ENCODE results near the gene ITCH. TPM values are rescaled to one million over a fixed set of nuclear protein-coding genes. Genes with fewer than 3 reads are reported as not detected.
"Not testable (repeated sequence)": the region's sequence is repeated elsewhere in the genome, so short reads cannot be mapped to it uniquely, and the experiment has no call there.

ITCH gene
- total and polyA plus RNA-seq, 2 donors (not counting 3 experiments of a cell fraction or from before 2014, with no cell fraction given), result 6.4 to 57.4 TPM

DNA sequence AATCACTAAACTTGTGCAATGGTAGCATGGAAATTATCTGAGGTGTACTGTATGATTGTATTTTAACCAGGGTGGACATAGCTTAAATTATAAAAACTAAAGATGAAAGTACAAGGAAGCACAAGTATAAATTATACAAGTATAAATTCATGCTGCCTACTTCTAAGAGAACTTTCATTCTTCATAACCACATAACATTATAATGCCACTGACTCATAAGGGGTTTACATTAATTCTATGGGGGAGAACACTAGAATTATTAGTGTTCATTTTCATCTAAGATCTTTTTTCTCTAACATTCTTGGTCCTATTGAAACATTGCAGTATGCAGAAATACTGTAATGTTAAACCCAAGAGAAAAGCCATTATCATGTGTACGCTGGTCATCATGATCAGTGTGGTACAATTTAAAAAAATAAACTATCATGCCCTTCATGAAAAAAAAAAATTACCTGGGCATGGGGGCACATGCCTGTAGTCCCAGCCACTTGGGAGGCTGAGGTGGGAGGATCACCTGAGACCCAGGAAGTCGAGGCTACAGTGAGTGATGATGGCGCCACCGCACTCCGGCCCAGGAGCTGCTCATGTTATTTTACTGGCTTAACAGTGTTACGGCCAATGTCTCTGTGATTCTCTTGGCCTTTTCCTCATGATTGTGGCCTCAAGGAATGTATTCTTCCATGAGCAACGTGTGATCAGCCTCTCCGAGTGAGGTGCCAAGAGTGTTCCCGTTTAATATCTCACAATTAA, 34.0 kb upstream of the ITCH start:
- intact Hi-C loops (cut with micrococcal nuclease), result no loop called here
- no peaks in the 10 kb centered on the region for H3K9me1 ChIP-seq (replicated peaks; ENCODE audit: control insufficient read depth, extremely low read depth, insufficient read depth, low read length)
- H3K4me1 ChIP-seq (ENCODE audit: control insufficient read depth, extremely low read depth, insufficient read depth, low read length), result peaks cover 9% of the 10 kb centered on the region
- no peaks in the 10 kb centered on the region for H3K27me3 ChIP-seq (ENCODE audit: control insufficient read depth in 2 of 2, insufficient read depth in 2 of 2, low read length in 2 of 2)
- H3K79me2 ChIP-seq (ENCODE audit: control insufficient read depth, insufficient read depth, low read length), result no peaks in the 10 kb centered on the region
- no peak overlapping the region for H3K9ac ChIP-seq (replicated peaks; ENCODE audit: extremely low read depth, insufficient read depth, low read length)
- FAIRE-seq, result no peak
- H2AFZ ChIP-seq (ENCODE audit: low read depth, low read length), result no peak overlapping the region
- H3K9me3 ChIP-seq (replicated peaks; ENCODE audit: control insufficient read depth, insufficient read depth, low read length), result no peaks in the 10 kb centered on the region
- no TSS peak for BruUV-seq (replicated peaks)
- H4K20me1 ChIP-seq (replicated peaks; ENCODE audit: control insufficient read depth, extremely low read depth, insufficient read depth, low read length), result no peaks in the 10 kb centered on the region
- H3K4me2 ChIP-seq (ENCODE audit: insufficient read depth, low read length), result no peak overlapping the region
- no peaks in the 10 kb centered on the region for H3K36me3 ChIP-seq (ENCODE audit: control insufficient read depth in 2 of 2, extremely low read depth in 1 of 2, insufficient read depth in 2 of 2, low read length in 2 of 2)
- H3K4me3 ChIP-seq (replicated peaks in 1 of 3; ENCODE audit: insufficient read depth in 1 of 3, low read depth in 1 of 3, low read length in 3 of 3), result no peak overlapping the region
- H3K27ac ChIP-seq (ENCODE audit: insufficient read depth, low read depth, low read length), result no peak overlapping the region
- DNase-seq (ENCODE audit: low read depth, low spot score), result no peak
- POLR2A ChIA-PET, result no interaction called here
- CTCF ChIA-PET, result no interaction called here
- dilution Hi-C loops (cut with MboI; ENCODE audit: extremely low pct_ligation_motif_present, low sequenced_read_pairs), result no loop called here
- TF ChIP-seq EZH2 (IDR thresholded peaks at IDR 0.05; ENCODE audit: borderline replicate concordance, low read depth, low read length, severe bottlenecking) (no peak), MYC (IDR thresholded peaks at IDR 0.05; ENCODE audit: low read depth, low read length) (no peak), GATA2 (IDR thresholded peaks at IDR 0.05; ENCODE audit: insufficient read depth, insufficient read length, low read depth, low read length) (no peak), FOS (IDR thresholded peaks at IDR 0.05; ENCODE audit: borderline replicate concordance, insufficient read depth, low read length) (no peak), POLR2A (IDR thresholded peaks at IDR 0.05; ENCODE audit: low read depth, low read length) (no peak), POLR2AphosphoS5 (IDR thresholded peaks at IDR 0.05; ENCODE audit: insufficient read depth, low read depth, low read length) (no peak), JUN (IDR thresholded peaks at IDR 0.05; ENCODE audit: borderline replicate concordance, insufficient read depth, insufficient read length, low read depth) (no peak)
- TF ChIP-seq, protein P1, sequence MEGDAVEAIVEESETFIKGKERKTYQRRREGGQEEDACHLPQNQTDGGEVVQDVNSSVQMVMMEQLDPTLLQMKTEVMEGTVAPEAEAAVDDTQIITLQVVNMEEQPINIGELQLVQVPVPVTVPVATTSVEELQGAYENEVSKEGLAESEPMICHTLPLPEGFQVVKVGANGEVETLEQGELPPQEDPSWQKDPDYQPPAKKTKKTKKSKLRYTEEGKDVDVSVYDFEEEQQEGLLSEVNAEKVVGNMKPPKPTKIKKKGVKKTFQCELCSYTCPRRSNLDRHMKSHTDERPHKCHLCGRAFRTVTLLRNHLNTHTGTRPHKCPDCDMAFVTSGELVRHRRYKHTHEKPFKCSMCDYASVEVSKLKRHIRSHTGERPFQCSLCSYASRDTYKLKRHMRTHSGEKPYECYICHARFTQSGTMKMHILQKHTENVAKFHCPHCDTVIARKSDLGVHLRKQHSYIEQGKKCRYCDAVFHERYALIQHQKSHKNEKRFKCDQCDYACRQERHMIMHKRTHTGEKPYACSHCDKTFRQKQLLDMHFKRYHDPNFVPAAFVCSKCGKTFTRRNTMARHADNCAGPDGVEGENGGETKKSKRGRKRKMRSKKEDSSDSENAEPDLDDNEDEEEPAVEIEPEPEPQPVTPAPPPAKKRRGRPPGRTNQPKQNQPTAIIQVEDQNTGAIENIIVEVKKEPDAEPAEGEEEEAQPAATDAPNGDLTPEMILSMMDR (IDR thresholded peaks at IDR 0.05; ENCODE audit: extremely low read depth in 1 of 2, insufficient read depth in 1 of 2, low read depth in 1 of 2, low read length in 2 of 2), result no peak
- TF ChIP-seq, protein P2, sequence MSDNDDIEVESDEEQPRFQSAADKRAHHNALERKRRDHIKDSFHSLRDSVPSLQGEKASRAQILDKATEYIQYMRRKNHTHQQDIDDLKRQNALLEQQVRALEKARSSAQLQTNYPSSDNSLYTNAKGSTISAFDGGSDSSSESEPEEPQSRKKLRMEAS (IDR thresholded peaks at IDR 0.05; ENCODE audit: insufficient read depth, insufficient read length), result no peak

- H3K9ac ChIP-seq (replicated peaks; ENCODE audit: extremely low read depth, insufficient read depth, low read length); H3K27ac ChIP-seq (ENCODE audit: insufficient read depth, low read depth, low read length); dilution Hi-C loops (cut with MboI; ENCODE audit: extremely low pct_ligation_motif_present, low sequenced_read_pairs); H3K9me3 ChIP-seq (replicated peaks; ENCODE audit: control insufficient read depth, insufficient read depth, low read length); H3K4me1 ChIP-seq (ENCODE audit: control insufficient read depth, extremely low read depth, insufficient read depth, low read length); H2AFZ ChIP-seq (ENCODE audit: low read depth, low read length); FAIRE-seq; H3K79me2 ChIP-seq (ENCODE audit: control insufficient read depth, insufficient read depth, low read length); H4K20me1 ChIP-seq (replicated peaks; ENCODE audit: control insufficient read depth, extremely low read depth, insufficient read depth, low read length); DNase-seq (ENCODE audit: low read depth, low spot score); H3K4me2 ChIP-seq (ENCODE audit: insufficient read depth, low read length); H3K27me3 ChIP-seq (ENCODE audit: control insufficient read depth in 2 of 2, insufficient read depth in 2 of 2, low read length in 2 of 2); H3K36me3 ChIP-seq (ENCODE audit: control insufficient read depth in 2 of 2, extremely low read depth in 1 of 2, insufficient read depth in 2 of 2, low read length in 2 of 2); H3K9me1 ChIP-seq (replicated peaks; ENCODE audit: control insufficient read depth, extremely low read depth, insufficient read depth, low read length); POLR2A ChIA-PET; H3K4me3 ChIP-seq (replicated peaks in 1 of 3; ENCODE audit: insufficient read depth in 1 of 3, low read depth in 1 of 3, low read length in 3 of 3); BruUV-seq (replicated peaks); intact Hi-C loops (cut with micrococcal nuclease): not testable (repeated sequence)
- CTCF ChIA-PET, result interaction anchor here (1.5 kb wide), 1 partner anchor 18 kb away, joined by 5 read pairs; no protein-coding TSS in a partner anchor
Observed at GRCh38 chr20:34330861-34331544, 32.1 kb upstream of the ITCH start.

Measured in endothelial cell of umbilical vein (primary cell).